ENCODE data around the gene SH3GL1. TPM values are rescaled to one million over a fixed set of nuclear protein-coding genes. Genes with fewer than 3 reads are reported as not detected.

Gene SH3GL1
- total and polyA plus RNA-seq, 2 experiments from 2014 or later = 73.1 to 89.5 TPM

GRCh38 chr19:4323692-4324091, 76.7 kb downstream of the SH3GL1 start:
- TF ChIP-seq CTCF (conservative IDR thresholded peaks at IDR 0.05; ENCODE audit: low read depth in 2 of 2) = no peak
- TF ChIP-seq ZNF331 (CRISPR knock-in tag; IDR thresholded peaks at IDR 0.05; ENCODE audit: low read depth) = no peak
- no peak for TF ChIP-seq EZH2phosphoT487 (IDR thresholded peaks at IDR 0.05; ENCODE audit: unreplicated experiment)
- no peak for TF ChIP-seq REST (IDR thresholded peaks at IDR 0.05; ENCODE audit: unreplicated experiment)
- no peak for TF ChIP-seq EZH2 (IDR thresholded peaks at IDR 0.05; ENCODE audit: low read depth, unreplicated experiment)
- no peak for TF ChIP-seq STAT1 (IDR thresholded peaks at IDR 0.05; ENCODE audit: unreplicated experiment)
- no peak for TF ChIP-seq POLR2AphosphoS5 (IDR thresholded peaks at IDR 0.05; ENCODE audit: low read depth)
- no peak for TF ChIP-seq CREB1 (CRISPR knock-in tag; IDR thresholded peaks at IDR 0.05; ENCODE audit: low read depth)
- no peak for TF ChIP-seq ETS1 (IDR thresholded peaks at IDR 0.05)
- TF ChIP-seq ZNF462 (CRISPR knock-in tag; IDR thresholded peaks at IDR 0.05) = no peak
- TF ChIP-seq JUNB (IDR thresholded peaks at IDR 0.05; ENCODE audit: unreplicated experiment) = no peak
- no peak for TF ChIP-seq NANOG (IDR thresholded peaks at IDR 0.05; ENCODE audit: borderline replicate concordance)
- no peak for TF ChIP-seq ZNF114 (CRISPR knock-in tag; IDR thresholded peaks at IDR 0.05)
- no peak overlapping the region for H2AFZ ChIP-seq
- Mint-ChIP-seq H3K27me3 (ENCODE audit: insufficient read depth, low read depth, poor library complexity) (peaks cover 33% of the 10 kb centered on the region), H3K36me3 (ENCODE audit: low read depth) (peaks cover 44% of the 10 kb centered on the region), H3K27ac (no peak overlapping the region), H3K9me3 (peaks cover 27% of the 10 kb centered on the region), H3K4me3 (no peak overlapping the region), H3K4me1 (peaks cover 14% of the 10 kb centered on the region)
- H3K9me2 ChIP-seq (ENCODE audit: insufficient read depth) = no peaks in the 10 kb centered on the region
- no peak overlapping the region for H3K4me3 ChIP-seq
- no peak for ATAC-seq
- peaks cover 3% of the 10 kb centered on the region; the same call in 1 of the 2 replicates for H3K36me3 ChIP-seq (ENCODE audit: insufficient read depth)
- no peaks in the 10 kb centered on the region for H3K27me3 ChIP-seq (ENCODE audit: insufficient read depth)
- no peak overlapping the region for H3K4me2 ChIP-seq
- peaks cover 3% of the 10 kb centered on the region; the same call in 1 of the 2 replicates for H3F3A ChIP-seq (replicated peaks; ENCODE audit: low read depth)
- no peaks in the 10 kb centered on the region for H4K20me1 ChIP-seq (replicated peaks; ENCODE audit: insufficient read depth)
- no peaks in the 10 kb centered on the region for H3K79me2 ChIP-seq (replicated peaks; ENCODE audit: insufficient read depth)
- H3K27ac ChIP-seq (ENCODE audit: low read depth) = no peak overlapping the region
- DNase-seq (ENCODE audit: low spot score) = no peak
- peaks cover 3% of the 10 kb centered on the region; the same call in 1 of the 2 replicates for H3K4me1 ChIP-seq (ENCODE audit: insufficient read depth)
